Measurements from ENCODE around the gene MCC. TPM values are rescaled to one million over a fixed set of nuclear protein-coding genes. Genes with fewer than 3 reads are reported as not detected.

Gene MCC
- total RNA-seq, 4 donors from 2014 or later = 17.1 to 90.7 (median 40.1) TPM

DNA sequence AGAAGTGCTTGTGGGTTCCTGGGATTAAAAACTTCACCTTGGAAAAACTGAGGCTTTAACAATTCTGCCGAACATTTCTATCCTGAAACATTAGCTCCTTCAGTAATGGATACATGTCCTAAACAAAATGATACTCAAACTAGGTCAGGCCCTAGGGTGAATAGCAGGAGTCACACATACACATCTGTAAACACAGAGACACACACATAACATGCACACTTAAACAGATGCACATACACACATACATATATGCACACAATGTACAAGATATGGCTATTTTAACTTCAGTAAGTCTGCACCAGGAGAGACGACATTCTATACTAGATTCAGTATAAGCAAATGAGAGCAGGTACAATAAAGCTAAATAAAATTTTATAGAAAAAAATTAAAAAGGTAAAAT, 387.3 kb downstream of the MCC start:
- Histone ChIP-seq H3K4me3 (no peak overlapping the region), H3K27me3 (no peaks in the 10 kb centered on the region), H3K9me3 (no peaks in the 10 kb centered on the region), H3K36me3 (no peaks in the 10 kb centered on the region), H3K27ac (no peak overlapping the region), H3K4me1 (no peaks in the 10 kb centered on the region)
- no peak for TF ChIP-seq POLR2A (IDR thresholded peaks at IDR 0.05)
- TF ChIP-seq, protein P1, sequence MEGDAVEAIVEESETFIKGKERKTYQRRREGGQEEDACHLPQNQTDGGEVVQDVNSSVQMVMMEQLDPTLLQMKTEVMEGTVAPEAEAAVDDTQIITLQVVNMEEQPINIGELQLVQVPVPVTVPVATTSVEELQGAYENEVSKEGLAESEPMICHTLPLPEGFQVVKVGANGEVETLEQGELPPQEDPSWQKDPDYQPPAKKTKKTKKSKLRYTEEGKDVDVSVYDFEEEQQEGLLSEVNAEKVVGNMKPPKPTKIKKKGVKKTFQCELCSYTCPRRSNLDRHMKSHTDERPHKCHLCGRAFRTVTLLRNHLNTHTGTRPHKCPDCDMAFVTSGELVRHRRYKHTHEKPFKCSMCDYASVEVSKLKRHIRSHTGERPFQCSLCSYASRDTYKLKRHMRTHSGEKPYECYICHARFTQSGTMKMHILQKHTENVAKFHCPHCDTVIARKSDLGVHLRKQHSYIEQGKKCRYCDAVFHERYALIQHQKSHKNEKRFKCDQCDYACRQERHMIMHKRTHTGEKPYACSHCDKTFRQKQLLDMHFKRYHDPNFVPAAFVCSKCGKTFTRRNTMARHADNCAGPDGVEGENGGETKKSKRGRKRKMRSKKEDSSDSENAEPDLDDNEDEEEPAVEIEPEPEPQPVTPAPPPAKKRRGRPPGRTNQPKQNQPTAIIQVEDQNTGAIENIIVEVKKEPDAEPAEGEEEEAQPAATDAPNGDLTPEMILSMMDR (IDR thresholded peaks at IDR 0.05) = no peak
- intact Hi-C loops (cut with DNase I; ENCODE audit: low total_unique reads) = no loop called here
- no peak for DNase-seq

DNA sequence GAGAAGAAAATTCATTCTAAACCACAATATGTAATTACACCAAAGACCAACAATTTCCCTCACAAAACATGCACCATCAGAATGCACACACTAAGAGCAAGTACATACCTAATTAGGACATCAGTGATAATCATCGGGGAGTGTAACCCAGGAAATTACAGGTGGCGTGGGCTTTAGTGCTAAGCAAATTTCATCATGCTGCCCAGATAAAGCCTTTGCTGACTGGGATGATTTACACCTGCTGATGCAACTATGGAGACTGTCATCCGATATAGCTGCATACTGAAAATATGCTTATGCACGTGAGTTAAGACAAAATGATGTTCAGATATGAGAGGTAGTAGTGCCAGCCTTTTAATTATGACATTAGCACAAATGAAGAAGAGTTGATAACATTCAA, 388.4 kb downstream of the MCC start:
- no peak overlapping the region for H3K4me3 ChIP-seq
- no peaks in the 10 kb centered on the region for H3K36me3 ChIP-seq
- intact Hi-C loops (cut with DNase I; ENCODE audit: low total_unique reads) = no loop called here
- H3K27me3 ChIP-seq = no peaks in the 10 kb centered on the region
- TF ChIP-seq, protein P1 (IDR thresholded peaks at IDR 0.05) = no peak
- no peak for TF ChIP-seq POLR2A (IDR thresholded peaks at IDR 0.05)
- no peaks in the 10 kb centered on the region for H3K9me3 ChIP-seq
- H3K4me1 ChIP-seq = no peaks in the 10 kb centered on the region
- no peak overlapping the region for H3K27ac ChIP-seq
- no peak for DNase-seq

DNA sequence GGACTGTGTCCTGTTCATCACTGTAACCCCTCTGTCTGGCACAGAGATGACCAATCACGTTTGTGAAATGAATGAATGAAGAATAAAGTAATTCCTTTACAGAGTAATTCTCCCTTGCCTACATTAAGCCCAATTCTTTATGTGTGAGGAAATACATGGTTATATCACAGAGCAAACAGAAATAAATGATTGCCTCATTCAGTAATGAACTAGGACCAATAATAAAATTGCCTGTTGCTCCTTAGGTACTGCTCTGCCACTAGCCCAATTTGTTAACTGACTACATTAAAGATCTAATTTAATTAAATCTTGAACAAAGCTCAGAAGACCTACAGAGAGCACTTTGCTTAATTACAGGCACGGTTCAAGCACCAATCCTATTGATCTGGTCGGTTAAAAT, 389.9 kb downstream of the MCC start:
- Histone ChIP-seq H3K27me3 (no peaks in the 10 kb centered on the region), H3K4me3 (no peak overlapping the region), H3K4me1 (no peaks in the 10 kb centered on the region), H3K36me3 (no peaks in the 10 kb centered on the region), H3K9me3 (no peaks in the 10 kb centered on the region), H3K27ac (no peak overlapping the region)
- DNase-seq = no peak
- intact Hi-C loops (cut with DNase I; ENCODE audit: low total_unique reads) = no loop called here
- TF ChIP-seq POLR2A (IDR thresholded peaks at IDR 0.05) = no peak
- TF ChIP-seq, protein P1 (IDR thresholded peaks at IDR 0.05) = no peak

DNA sequence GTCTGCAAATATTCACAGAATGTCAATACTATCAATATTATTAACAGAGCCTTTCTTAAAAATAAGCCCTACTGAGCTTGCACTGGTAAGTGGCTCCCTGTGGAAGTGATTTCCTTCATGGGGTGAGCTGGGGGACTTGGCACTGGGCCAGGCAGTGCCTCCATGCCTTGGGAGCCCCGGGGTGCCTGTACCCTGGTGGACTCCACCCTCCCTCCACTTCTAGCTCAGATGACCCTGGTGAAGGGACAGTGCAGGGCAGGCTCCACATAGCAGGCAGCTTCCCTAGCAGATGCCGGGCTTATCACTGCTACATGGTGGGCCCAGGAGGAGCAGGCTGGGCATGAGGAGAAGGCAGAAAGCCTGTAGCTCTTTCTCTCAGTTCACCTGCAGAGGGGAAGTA, 392.4 kb downstream of the MCC start:
- intact Hi-C loops (cut with DNase I; ENCODE audit: low total_unique reads) = no loop called here
- Histone ChIP-seq H3K27me3 (no peaks in the 10 kb centered on the region), H3K27ac (no peak overlapping the region), H3K4me3 (no peak overlapping the region), H3K9me3 (no peaks in the 10 kb centered on the region), H3K36me3 (no peaks in the 10 kb centered on the region), H3K4me1 (no peaks in the 10 kb centered on the region)
- no peak for TF ChIP-seq POLR2A (IDR thresholded peaks at IDR 0.05)
- no peak for DNase-seq

DNA sequence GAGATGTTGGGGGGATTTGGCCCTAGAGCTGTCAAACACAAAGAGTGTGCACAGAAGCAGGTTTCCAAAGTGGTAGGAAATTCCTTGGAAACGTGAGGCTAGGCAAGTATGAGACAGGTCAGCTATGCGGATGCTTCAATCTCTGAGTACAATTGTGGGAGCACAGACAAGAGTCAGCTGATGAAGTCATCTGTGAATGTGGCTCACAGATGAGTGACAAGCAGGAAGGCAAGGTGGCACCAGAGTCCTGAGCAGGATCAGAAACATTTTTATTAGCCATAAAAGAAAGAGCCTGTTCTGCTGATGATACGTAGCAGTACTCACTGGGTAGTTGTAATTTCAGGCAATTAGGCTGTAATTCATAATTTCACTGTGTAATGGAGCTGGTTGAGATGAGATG, 394.7 kb downstream of the MCC start:
- Histone ChIP-seq H3K27me3 (no peaks in the 10 kb centered on the region), H3K4me3 (no peak overlapping the region), H3K27ac (no peak overlapping the region), H3K36me3 (no peaks in the 10 kb centered on the region), H3K9me3 (no peaks in the 10 kb centered on the region), H3K4me1 (peaks cover 0 to under 1% of the 10 kb centered on the region in 2 donors)
- no peak for DNase-seq
- intact Hi-C loops (cut with DNase I; ENCODE audit: low total_unique reads) = no loop called here
- TF ChIP-seq, protein P1 (IDR thresholded peaks at IDR 0.05) = no peak
- TF ChIP-seq POLR2A (IDR thresholded peaks at IDR 0.05) = no peak

DNA sequence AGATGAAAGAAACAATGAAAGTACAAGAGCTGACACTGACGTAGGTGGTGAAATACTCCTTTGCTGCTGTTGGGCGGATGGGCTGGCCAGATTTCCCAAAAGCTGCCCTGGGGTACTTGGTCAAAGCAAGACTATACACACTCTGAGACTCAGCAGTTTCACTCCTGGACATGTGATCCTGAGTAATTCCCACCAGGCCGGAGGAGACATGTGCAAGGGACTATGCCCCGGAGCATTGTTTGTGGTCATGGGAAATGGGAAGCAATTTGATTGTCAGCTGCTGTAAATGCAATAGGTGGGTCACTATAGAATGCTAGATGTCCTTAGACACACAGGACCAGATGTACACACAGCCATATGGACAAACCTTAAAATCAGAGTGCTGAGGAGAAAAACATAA, 395.6 kb downstream of the MCC start:
- no peaks in the 10 kb centered on the region for H3K36me3 ChIP-seq
- intact Hi-C loops (cut with DNase I; ENCODE audit: low total_unique reads) = no loop called here
- H3K9me3 ChIP-seq = no peaks in the 10 kb centered on the region
- no peaks in the 10 kb centered on the region for H3K27me3 ChIP-seq
- H3K4me3 ChIP-seq = no peak overlapping the region
- no peak for DNase-seq
- H3K27ac ChIP-seq = no peak overlapping the region
- TF ChIP-seq, protein P1 (IDR thresholded peaks at IDR 0.05) = no peak
- no peak for TF ChIP-seq POLR2A (IDR thresholded peaks at IDR 0.05)
- peaks cover 0 to 4% of the 10 kb centered on the region in 2 donors for H3K4me1 ChIP-seq

Measured in uterus (tissue), 4 donors.